ENCODE measurements around the gene CSMD2.

DNA sequence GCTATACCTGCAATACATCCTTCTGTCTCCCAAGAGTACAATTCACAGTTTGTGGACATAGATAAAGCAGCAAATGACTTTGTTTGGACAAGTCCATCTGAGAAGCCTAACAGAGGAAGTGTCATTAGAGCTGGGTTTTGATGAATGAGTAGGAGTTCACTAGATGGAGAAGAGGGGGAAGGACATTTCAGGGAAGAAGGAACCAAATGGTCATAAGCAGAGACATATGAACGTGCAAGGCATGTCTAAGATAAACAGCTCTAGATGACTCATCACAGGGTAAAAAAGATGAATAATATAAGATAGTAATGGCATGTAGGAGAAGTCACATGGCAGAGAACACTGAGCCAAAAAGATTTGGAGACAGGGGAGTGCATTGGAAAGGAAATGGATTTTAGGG is 246.7 kb downstream of the CSMD2 start:
- TF ChIP-seq, protein P1, sequence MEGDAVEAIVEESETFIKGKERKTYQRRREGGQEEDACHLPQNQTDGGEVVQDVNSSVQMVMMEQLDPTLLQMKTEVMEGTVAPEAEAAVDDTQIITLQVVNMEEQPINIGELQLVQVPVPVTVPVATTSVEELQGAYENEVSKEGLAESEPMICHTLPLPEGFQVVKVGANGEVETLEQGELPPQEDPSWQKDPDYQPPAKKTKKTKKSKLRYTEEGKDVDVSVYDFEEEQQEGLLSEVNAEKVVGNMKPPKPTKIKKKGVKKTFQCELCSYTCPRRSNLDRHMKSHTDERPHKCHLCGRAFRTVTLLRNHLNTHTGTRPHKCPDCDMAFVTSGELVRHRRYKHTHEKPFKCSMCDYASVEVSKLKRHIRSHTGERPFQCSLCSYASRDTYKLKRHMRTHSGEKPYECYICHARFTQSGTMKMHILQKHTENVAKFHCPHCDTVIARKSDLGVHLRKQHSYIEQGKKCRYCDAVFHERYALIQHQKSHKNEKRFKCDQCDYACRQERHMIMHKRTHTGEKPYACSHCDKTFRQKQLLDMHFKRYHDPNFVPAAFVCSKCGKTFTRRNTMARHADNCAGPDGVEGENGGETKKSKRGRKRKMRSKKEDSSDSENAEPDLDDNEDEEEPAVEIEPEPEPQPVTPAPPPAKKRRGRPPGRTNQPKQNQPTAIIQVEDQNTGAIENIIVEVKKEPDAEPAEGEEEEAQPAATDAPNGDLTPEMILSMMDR (conservative IDR thresholded peaks at IDR 0.05; ENCODE audit: low read length), result no peak
- no peak for TF ChIP-seq EZH2phosphoT487 (IDR thresholded peaks at IDR 0.05; ENCODE audit: borderline replicate concordance, low read depth, low read length)
